ENCODE measurements around the gene FGFBP2.

FGFBP2 gene, protein sequence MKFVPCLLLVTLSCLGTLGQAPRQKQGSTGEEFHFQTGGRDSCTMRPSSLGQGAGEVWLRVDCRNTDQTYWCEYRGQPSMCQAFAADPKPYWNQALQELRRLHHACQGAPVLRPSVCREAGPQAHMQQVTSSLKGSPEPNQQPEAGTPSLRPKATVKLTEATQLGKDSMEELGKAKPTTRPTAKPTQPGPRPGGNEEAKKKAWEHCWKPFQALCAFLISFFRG

GRCh38 chr4:15963001-15963451 is at the start of gene FGFBP2:
Gene FGFBP2, minus strand, starts transcription at chr4:15963175. Its CDS starts 46 bp downstream, at chr4:15963129.
- DNase-seq: no peak

- DNase-seq: no peak
Measured at GRCh38 chr4:16011173-16011572, 48.2 kb upstream of the FGFBP2 start.

DNA sequence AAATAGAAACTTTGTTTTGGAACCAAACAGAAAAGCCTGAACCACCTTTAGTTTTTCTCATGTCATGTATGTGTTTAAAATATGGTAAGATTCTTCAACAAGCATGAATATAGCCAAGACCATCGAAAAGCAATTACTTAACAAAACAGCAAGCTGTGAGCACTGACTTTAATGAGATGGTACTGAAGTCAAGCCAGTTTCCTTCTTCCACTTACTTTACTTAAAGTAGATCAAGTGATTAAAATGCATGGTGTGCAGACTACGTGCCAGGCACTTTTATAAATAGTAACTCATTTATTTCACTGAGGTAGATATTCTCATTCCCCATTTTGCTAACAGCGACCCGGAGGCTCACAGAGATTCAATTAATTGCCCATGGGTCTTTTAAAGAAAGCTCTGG is 46.2 kb upstream of the FGFBP2 start:
- DNase-seq: no peak

DNA sequence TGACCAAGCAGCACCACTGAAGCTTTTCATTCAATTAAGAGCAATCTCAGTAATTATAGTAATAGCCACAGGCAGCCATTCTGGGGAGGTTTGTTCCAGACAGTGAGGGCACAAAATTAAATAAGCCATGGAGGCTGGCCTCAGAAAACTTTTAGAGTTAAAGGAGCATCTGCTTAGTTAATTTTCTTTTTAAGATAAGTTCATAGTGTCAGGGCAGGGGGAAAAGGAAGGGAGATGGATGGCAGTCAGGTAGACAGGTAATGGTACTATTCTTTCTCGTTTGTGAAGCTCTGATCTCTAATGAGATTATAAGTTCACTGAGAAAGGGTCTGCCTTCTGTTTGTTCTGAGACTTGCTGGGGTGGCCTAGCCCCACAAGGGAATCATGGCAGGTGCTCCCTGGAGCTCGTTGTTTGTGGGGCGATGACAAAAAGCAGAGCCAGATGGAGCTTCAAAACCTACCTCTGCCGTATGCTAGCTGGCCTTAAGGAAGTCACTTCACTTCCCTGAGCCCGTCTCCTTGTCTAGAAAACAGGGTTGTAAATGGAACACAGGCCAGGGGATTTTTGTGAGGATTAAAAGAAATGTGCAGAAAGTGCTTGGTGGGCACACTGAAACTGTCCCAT is 44.6 kb upstream of the FGFBP2 start:
- no peak for DNase-seq

- no peak for DNase-seq
Measured at GRCh38 chr4:16006771-16007446, 43.9 kb upstream of the FGFBP2 start.

DNA sequence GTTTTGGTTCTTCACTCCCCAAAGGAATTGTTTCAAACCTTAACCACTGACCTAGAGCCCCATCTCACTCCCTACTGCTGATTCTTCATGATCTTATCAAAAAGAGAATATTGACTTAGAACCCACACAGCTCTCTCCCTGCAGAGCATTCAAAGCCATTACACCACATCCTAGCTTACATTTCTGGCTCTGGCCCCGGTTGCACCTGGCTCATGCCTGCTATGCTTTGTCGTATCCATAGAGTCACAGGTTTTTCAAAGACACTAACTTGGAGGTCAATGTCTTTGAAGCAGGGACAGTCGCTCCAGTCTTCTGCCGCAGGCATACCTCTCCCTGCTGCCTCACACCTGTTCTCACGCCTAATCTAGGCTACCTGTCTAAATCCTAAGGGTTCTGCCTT is 42.7 kb upstream of the FGFBP2 start:
- DNase-seq: no peak

GRCh38 chr4:16001484-16001858 is 38.5 kb upstream of the FGFBP2 start:
- DNase-seq: peak; percentile 15

DNA sequence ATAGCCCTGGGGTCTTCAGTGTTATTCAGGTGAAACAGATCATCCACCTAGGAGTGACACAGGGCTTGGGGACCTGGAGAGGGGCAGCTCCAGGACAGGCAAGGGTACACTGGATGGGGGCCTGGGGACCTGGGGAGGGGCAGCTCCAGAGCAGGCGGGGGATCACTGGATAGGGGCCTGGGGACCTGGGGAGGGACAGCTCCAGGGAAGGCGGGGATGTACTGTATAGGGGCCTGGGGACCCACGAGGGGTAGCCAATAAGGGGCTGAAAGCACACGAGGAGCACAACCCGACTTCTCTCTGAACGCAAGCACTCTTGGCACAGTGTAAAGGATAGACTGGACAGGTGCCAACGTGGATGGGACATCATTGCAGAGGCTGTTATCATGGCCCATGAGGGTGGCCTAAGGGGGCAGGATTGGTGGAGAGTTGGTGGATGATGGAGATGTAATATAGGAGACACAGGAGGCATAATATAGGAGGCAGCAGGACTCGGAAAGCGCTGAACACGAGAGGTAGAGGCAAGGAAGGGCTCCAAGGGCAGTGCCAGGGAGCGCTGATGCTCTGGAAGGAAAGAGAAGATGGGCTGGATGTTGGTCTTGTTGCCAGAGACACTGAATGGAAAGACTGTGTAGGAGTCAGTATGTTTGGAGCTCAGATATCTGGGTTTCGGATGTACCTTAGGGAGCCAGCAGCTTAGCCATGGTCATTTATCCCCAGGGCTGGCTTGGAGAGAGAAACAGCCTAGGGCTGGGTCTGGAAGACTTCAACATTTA is 37.9 kb upstream of the FGFBP2 start:
- no peak for DNase-seq

GRCh38 chr4:15996773-15997172 is 33.8 kb upstream of the FGFBP2 start:
- no peak for DNase-seq

DNA sequence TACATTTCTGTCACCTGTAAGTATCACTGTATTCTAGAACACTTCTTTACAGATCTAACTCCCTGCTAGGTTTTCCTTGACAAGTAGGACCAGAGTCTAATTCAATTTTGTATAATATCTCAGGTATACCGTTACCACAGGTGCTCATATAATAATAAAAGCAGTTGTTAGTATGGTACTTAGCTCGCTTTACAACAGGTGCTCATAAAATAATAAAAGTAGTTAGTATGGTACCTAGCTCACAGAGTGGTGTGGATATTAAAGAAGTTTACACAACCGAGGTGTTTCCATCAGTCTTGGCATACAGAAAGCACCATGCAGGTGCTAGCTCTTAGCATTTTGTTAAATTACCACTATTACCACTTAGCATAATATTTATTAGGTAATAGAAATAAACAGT is 32.9 kb upstream of the FGFBP2 start:
- no peak for DNase-seq

GRCh38 chr4:15992167-15992485 is 29.2 kb upstream of the FGFBP2 start:
- no peak for DNase-seq

- DNase-seq: no peak
Measured at GRCh38 chr4:15990570-15991285, 27.8 kb upstream of the FGFBP2 start.

DNA sequence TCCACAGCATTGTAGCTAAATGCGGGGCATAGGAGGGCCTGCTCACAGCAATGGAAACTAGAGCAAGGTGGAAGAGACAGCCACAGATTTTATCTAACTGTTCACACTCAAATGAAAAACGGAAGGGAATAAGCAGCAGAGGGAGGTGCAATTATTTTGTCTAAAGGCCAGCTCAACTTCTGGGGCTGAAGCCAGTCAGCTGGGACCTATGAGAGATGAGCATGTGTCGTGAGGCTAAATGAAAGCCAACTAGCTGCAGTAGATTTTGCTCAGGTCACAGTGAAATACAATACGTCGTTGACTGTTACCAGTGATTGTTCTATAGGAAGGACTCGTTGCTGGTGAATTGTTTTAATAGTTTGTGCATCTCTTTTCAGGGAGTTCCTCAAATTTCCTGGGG is 26.4 kb upstream of the FGFBP2 start:
- DNase-seq: no peak

- DNase-seq: no peak
Measured at GRCh38 chr4:15988222-15988621, 25.2 kb upstream of the FGFBP2 start.

DNA sequence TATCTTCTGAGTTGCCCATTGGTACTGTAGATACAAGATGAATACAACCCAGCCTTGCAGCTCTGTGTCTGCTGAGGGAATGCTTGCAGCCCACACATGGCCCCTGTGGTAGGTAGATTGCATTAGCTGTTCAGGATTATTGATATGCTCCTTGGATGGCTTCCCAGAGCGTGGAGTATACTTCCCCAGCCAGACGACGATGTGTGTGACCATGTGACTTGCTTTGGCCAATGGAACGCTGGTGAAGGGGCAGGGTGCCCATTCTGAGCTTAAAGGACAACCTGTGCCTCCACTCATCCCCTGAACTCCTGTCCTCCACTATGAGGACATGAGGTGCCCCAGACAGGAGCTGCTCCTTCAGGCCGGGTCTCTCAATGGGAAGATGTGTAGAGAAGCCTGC is 23.9 kb upstream of the FGFBP2 start:
- no peak for DNase-seq

- DNase-seq: no peak
Measured at GRCh38 chr4:15983610-15984009, 20.6 kb upstream of the FGFBP2 start.

- DNase-seq: no peak
Measured at GRCh38 chr4:15982842-15983524, 20.0 kb upstream of the FGFBP2 start.

DNA sequence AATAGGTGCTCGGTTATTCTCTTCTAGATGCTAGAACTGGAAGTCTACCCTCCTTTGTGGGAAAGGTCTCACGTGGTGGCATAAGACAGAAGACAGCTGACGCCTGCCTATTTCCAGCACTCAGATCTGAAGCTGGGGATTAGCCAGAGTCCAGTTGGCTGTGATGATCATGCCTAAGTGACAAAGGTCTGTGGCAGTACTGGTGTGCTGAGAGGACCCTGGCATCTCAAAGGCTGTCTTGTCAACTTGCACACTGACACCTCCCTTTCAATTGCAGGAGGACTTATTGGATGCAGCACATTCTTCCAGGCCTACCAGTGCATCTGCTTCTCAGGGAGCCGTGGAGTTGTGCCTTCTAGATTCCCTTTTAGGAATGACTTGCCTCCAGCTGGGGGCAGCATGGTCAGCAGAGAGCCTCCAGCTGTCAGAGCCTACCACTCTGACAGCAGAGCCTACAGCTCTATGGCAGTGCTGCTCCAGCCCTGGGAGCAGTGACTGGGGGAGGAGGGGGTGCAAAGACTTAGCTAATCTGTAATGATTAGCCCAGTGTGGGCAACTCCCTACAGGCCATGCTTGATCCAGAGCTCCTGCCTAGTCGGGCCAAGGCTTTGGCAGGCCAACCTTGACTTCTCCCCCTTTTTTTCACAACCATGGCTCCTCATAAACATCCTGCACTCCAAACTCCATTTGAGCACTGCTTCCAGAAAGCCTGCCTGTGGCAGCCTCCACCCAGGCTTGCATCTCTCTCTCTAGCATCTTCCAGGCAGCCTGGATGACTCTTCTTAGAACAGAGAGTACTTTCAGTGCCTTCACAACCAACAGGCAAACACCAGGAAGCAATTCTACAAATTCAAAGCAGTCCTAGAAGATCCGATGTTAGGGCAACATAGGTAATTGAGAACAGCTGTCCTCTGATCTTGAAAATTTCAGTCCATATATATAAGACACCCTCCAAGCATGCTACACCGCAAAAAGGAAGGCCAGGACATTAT is 13.8 kb upstream of the FGFBP2 start:
- DNase-seq: no peak

GRCh38 chr4:15971068-15971801 is 8.3 kb upstream of the FGFBP2 start:
- no peak for DNase-seq

DNA sequence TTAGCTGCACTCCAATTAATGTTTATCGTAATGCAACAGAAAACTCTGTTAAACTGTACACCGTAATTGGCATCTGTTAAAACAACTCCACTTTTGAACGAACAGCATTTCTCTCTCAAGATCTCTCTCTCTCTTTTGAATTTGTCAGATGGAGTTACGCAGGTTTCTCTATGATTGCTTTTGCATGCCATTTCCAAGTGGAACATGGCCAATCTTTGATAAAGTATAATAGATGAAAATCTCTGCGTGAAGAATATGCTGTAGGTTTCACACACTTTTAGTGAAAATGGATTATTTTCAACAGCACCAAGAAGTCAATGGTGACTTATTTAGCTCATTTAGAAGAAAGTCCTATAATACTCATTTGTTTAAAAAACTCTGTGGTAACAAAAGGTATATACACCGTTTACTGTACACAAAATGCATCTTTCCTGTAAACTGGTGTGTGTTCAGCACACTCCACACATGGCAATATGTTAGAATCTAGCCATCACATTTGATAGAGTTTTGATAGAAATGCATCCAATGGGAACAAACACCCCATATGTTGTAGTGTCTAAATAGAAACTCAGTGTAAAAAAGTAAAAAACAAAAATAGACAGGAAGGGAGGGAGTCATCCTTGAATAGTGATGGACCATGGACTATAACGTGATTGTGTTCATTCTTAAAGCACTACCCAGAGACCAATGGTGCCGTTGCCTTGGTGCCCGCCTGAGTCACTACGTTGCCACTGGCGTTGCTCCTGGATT is 5.8 kb upstream of the FGFBP2 start:
- DNase-seq: no peak
